HepG2 (cell line): ENCODE results near the gene ZFP36L2. TPM values are rescaled to one million over a fixed set of nuclear protein-coding genes. Genes with fewer than 3 reads are reported as not detected.
A peak's percentile ranks its signal among the peaks of the same experiment; 100 is the strongest.

ENCODE experiments used
- ARID3A ChIP-seq: IDR thresholded peaks from 2 replicates; pipeline ENCODE4 v1.6.1; 2012; ENCODE audit warnings: low read depth, low read length, improper control_type of control experiment
- ETS1 ChIP-seq: sonication (generic); formaldehyde crosslinking; IDR thresholded peaks from 2 replicates; pipeline ENCODE4 v1.4.0; 2020; ENCODE audit warnings: missing genetic modification reagents
- FOXP1 ChIP-seq, 2 experiments: fragments of 450-650 bp in 1 of 2; IDR thresholded peaks; 2 replicates each; pipeline ENCODE4 v1.6.1; 2017 to 2018; ENCODE audit warnings: antibody characterized with exemption in 1 of 2
- MTF1 ChIP-seq: sonication (generic); formaldehyde crosslinking; IDR thresholded peaks from 2 replicates; pipeline ENCODE4 v1.5.0; 2020; ENCODE audit warnings: missing genetic modification reagents
- NCOA2 ChIP-seq: sonication (generic); formaldehyde crosslinking; IDR thresholded peaks from 2 replicates; pipeline ENCODE4 v1.8.0; 2022; ENCODE audit warnings: inconsistent platforms
- PAXIP1 ChIP-seq: sonication (generic); formaldehyde crosslinking; conservative IDR thresholded peaks from 2 replicates; pipeline ENCODE4 v1.4.0; 2020; ENCODE audit warnings: mild to moderate bottlenecking, missing genetic modification reagents, moderate library complexity
- RFXAP ChIP-seq: sonication (generic); formaldehyde crosslinking; IDR thresholded peaks from 2 replicates; pipeline ENCODE4 v1.4.0; 2020; ENCODE audit warnings: missing genetic modification reagents, borderline replicate concordance
- SKI ChIP-seq: fragments of 450-650 bp; IDR thresholded peaks from one replicate; pipeline ENCODE4 v1.6.1; 2018; ENCODE audit warnings: mild to moderate bottlenecking; ENCODE audit not compliant: partially characterized antibody
- SRSF1 ChIP-seq: fragments of 200-400 bp; formaldehyde crosslinking; optimal IDR thresholded peaks from 2 replicates; pipeline ENCODE3; 2017; ENCODE audit warnings: mild to moderate bottlenecking, low read depth, low read length, moderate library complexity
- TCF7L2 ChIP-seq: IDR thresholded peaks from 2 replicates; pipeline ENCODE4 v1.6.1; 2011; ENCODE audit warnings: mild to moderate bottlenecking, low read depth, low read length, moderate library complexity
- THYN1 ChIP-seq: sonication (generic); formaldehyde crosslinking; IDR thresholded peaks from 2 replicates; pipeline ENCODE4 v1.8.1; 2023; ENCODE audit warnings: low read depth, mild to moderate bottlenecking, moderate library complexity, missing genetic modification reagents, borderline replicate concordance
- XBP1 ChIP-seq: sonication (generic); formaldehyde crosslinking; IDR thresholded peaks from 2 replicates; pipeline ENCODE4 v1.5.0; 2020; ENCODE audit warnings: missing genetic modification reagents
- ZFP36L2 ChIP-seq: sonication (generic); formaldehyde crosslinking; IDR thresholded peaks from 2 replicates; pipeline ENCODE4 v1.4.0; 2020; ENCODE audit warnings: missing genetic modification reagents
- ZFYVE20 ChIP-seq: sonication (generic); formaldehyde crosslinking; IDR thresholded peaks from 2 replicates; pipeline ENCODE4 v1.8.0; 2023; ENCODE audit warnings: low read depth, mild to moderate bottlenecking, moderate library complexity, missing genetic modification reagents, borderline replicate concordance
- ZNF337 ChIP-seq: sonication (generic); formaldehyde crosslinking; IDR thresholded peaks from 2 replicates; pipeline ENCODE4 v1.5.1; 2020; ENCODE audit warnings: missing genetic modification reagents, low read depth, mild to moderate bottlenecking, borderline replicate concordance
- ZNF362 ChIP-seq: sonication (generic); formaldehyde crosslinking; IDR thresholded peaks from 2 replicates; pipeline ENCODE4 v1.4.0; 2020; ENCODE audit warnings: missing genetic modification reagents, mild to moderate bottlenecking, borderline replicate concordance
- ZNF7 ChIP-seq: IDR thresholded peaks from 2 replicates; pipeline ENCODE4 v1.6.1; 2016; ENCODE audit warnings: missing biosample characterization, missing genetic modification reagents
- ZNF776 ChIP-seq: sonication (generic); formaldehyde crosslinking; IDR thresholded peaks from 2 replicates; pipeline ENCODE4 v1.4.0; 2020; ENCODE audit warnings: mild to moderate bottlenecking, missing genetic modification reagents
- ZSCAN21 ChIP-seq: sonication (generic); formaldehyde crosslinking; IDR thresholded peaks from 2 replicates; pipeline ENCODE4 v1.8.0; 2022; ENCODE audit warnings: mild to moderate bottlenecking, missing genetic modification reagents, moderate library complexity, borderline replicate concordance
- polyA plus RNA-seq, 8 experiments: library from polyadenylated mRNA; depleted of rRNA in 3 of 8; stranded (reverse) in 7 of 8; unstranded in 1 of 8; fragments of >200 nt; fragmentation: Illumina TruSeq in 4 of 8; extraction: Trizol in 4 of 8; gene quantifications; 2 replicates each; pipeline versions ENCODE4 v1.2.1 to v1.2.3, GENCODE V29; 2011 to 2016; ENCODE audit warnings: low read depth in 4 of 8, missing spikeins in 1 of 8, mixed read lengths in 1 of 8; ENCODE audit not compliant: insufficient read depth in 1 of 8
- total RNA-seq, 5 experiments: library from RNA; depleted of rRNA; stranded (reverse); fragments of >200 nt; fragmentation: Illumina TruSeq; extraction: Trizol; gene quantifications; 2 replicates each; pipeline ENCODE4 v1.2.3, GENCODE V29; 2016; ENCODE audit warnings: low read depth in 1 of 5
- TF ChIP-seq, protein P1 (sequence below): sonication (generic); formaldehyde crosslinking; IDR thresholded peaks from 2 replicates; pipeline ENCODE4 v1.5.0; 2020; ENCODE audit warnings: missing genetic modification reagents

Gene ZFP36L2
- total and polyA plus RNA-seq, 2 of the 13 experiments (the other 11 are each of a cell fraction or from before 2014, with no cell fraction given): 11.2 to 21.8 TPM

DNA sequence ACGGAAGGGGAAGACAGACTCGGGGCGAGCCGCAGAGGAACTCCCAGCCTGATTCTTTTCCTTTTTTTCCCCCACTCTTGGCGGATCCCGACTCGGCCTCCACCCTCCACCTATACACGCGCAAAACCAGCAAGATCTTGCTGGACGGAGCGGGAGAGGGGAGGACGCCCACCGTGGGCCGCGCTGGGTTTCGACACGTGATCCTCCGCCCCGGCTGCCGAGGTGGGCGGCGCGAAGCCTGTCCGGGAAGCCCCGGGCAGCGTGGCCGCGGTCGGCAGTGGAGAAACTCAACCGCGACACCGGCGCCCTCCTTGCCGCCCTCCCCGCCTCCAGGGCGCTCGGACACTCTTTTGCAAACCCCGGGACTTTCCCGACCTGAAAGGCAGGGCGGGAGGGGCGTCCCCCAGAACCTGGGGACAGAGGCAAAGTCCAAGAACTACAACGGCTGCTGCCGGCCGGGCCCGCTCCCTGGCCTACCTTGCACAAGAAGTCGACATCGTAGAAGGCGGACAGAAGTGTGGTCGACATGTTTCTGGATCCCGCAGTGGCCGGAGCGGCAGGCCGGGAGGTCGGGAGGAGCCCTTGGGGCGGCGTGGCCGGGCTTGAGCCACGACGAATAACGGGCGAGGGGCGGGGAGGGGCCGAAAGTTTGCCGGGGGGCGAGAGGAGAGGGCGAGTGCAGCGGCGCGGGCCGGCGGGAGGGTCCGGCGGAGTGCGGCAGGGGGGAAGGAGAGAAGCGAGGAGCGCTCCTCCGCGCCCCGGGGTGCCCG is 433 bp downstream of the ZFP36L2 start (continued):
- TF ChIP-seq ARID3A: no peak
- no peak for TF ChIP-seq THYN1 (CRISPR knock-in tag)
- TF ChIP-seq NCOA2 (CRISPR knock-in tag): no peak
- TF ChIP-seq ZNF776 (CRISPR knock-in tag): 0 out of 2 replicates have a peak, but pooled peaks have one; percentile 3
- no peak; the same call in 1 of the 2 replicates for TF ChIP-seq ETS1
- no peak for TF ChIP-seq MTF1 (CRISPR knock-in tag)
- TF ChIP-seq PAXIP1 (CRISPR knock-in tag): no peak; the same call in 1 of the 2 replicates
- no peak for TF ChIP-seq TCF7L2
- TF ChIP-seq XBP1 (CRISPR knock-in tag): no peak
- TF ChIP-seq FOXP1 (IDR thresholded peaks at IDR 0.05): no peak
- TF ChIP-seq FOXP1 (CRISPR knock-in tag; IDR thresholded peaks at IDR 0.05): no peak
- peak; percentile 0 for TF ChIP-seq SRSF1
- TF ChIP-seq, protein P1, sequence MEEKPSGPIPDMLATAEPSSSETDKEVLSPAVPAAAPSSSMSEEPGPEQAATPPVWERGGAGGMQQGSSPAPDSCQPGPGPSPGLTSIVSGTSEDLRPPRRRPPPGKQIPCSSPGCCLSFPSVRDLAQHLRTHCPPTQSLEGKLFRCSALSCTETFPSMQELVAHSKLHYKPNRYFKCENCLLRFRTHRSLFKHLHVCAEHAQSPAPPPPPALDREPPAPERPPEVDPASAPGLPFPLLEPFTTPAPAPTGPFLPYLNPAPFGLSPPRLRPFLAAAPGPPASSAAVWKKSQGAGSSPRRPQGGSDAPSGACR (CRISPR knock-in tag): peak; percentile 87
- no peak for TF ChIP-seq ZNF337 (CRISPR knock-in tag)
- no peak for TF ChIP-seq RFXAP (CRISPR knock-in tag)
- no peak for TF ChIP-seq ZFYVE20
- TF ChIP-seq ZFP36L2 (CRISPR knock-in tag): no peak
- TF ChIP-seq ZSCAN21: peak; percentile 8; the same call in 1 of the 2 replicates
- no peak for TF ChIP-seq SKI
- no peak for TF ChIP-seq ZNF362 (CRISPR knock-in tag)
- no peak for TF ChIP-seq ZNF7 (CRISPR knock-in tag)
